LNCAP (cell line): Measurements from ENCODE around the gene SMOC2.
A peak's percentile ranks its signal among the peaks of the same experiment; 100 is the strongest.

Source experiments
- TF ChIP-seq, protein P1 (sequence below): fragments of 450-650 bp; IDR thresholded peaks from 2 replicates; pipeline ENCODE4 v1.5.1; 2017; ENCODE audit warnings: mild to moderate bottlenecking

Gene SMOC2

GRCh38 chr6:168611691-168612090 is 170.7 kb downstream of the SMOC2 start:
- TF ChIP-seq, protein P1, sequence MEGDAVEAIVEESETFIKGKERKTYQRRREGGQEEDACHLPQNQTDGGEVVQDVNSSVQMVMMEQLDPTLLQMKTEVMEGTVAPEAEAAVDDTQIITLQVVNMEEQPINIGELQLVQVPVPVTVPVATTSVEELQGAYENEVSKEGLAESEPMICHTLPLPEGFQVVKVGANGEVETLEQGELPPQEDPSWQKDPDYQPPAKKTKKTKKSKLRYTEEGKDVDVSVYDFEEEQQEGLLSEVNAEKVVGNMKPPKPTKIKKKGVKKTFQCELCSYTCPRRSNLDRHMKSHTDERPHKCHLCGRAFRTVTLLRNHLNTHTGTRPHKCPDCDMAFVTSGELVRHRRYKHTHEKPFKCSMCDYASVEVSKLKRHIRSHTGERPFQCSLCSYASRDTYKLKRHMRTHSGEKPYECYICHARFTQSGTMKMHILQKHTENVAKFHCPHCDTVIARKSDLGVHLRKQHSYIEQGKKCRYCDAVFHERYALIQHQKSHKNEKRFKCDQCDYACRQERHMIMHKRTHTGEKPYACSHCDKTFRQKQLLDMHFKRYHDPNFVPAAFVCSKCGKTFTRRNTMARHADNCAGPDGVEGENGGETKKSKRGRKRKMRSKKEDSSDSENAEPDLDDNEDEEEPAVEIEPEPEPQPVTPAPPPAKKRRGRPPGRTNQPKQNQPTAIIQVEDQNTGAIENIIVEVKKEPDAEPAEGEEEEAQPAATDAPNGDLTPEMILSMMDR, result no peak

DNA sequence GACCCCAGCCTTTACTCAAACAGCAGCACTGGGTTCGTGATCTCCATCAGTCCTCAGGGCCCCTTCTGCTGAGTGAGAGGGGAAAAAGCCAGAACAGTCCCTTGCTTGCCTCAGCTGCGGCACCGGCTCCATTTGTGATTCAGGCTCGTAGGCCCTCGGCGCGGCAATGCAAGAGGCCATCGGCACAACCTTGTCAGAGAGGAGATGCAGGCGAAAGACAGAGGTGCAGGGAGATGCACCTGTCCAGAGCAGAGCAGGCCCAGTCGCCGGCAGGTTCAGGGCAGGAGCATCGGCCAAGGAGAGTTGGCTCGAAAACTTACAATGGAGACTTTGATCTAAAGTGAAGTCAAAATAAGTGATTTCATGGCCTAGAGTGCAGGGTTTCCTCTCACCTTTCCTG is 171.6 kb downstream of the SMOC2 start:
- TF ChIP-seq, protein P1, result no peak

- TF ChIP-seq, protein P1, result no peak
These were observed 174.9 kb downstream of the SMOC2 start for GRCh38 chr6:168615837-168616236.

- TF ChIP-seq, protein P1, result peak; percentile 41; the same call in 1 of the 2 replicates
These were observed 176.1 kb downstream of the SMOC2 start for GRCh38 chr6:168616816-168617765.

- TF ChIP-seq, protein P1, result no peak
These were observed 177.7 kb downstream of the SMOC2 start for GRCh38 chr6:168618546-168619315.

GRCh38 chr6:168619560-168620314 is 178.8 kb downstream of the SMOC2 start:
- TF ChIP-seq, protein P1, result no peak

DNA sequence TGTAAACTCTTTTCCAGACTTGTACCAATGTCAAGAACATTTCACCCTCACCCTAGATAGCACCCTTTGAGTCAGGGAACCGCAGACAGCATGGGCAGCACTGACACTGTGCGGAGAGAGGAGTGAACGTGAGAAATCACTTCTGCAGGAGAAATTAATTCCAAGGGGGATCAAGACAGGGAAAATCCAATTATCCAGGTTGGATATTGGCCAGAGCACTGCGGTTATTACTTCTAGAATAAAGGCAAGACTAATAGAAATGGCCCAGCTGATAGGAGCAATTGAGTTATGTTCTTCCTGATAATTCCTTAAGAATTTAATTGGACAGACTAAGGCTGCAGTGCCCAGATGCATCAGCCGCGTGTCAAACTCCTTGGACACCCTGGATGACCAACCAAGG is 179.6 kb downstream of the SMOC2 start:
- TF ChIP-seq, protein P1, result no peak
